Stimulated activated CD8-positive, alpha-beta memory T cell treated with anti-CD3 and anti-CD28 coated beads, Interleukin-7, amount 100 ng/mL, for 1 hour (primary cell): Measurements from ENCODE around the gene DSP.

ENCODE experiments used
- DNase-seq, 2 donors: peaks; one replicate each; pipeline ENCODE4 v3.0.0-alpha.2; 2020; ENCODE audit warnings: low read depth in 2 of 2

Gene DSP

GRCh38 chr6:7534192-7534591 is 7.3 kb upstream of the DSP start:
- DNase-seq = no peak

GRCh38 chr6:7535498-7535897 is 6.0 kb upstream of the DSP start:
- DNase-seq = no peak

DNA sequence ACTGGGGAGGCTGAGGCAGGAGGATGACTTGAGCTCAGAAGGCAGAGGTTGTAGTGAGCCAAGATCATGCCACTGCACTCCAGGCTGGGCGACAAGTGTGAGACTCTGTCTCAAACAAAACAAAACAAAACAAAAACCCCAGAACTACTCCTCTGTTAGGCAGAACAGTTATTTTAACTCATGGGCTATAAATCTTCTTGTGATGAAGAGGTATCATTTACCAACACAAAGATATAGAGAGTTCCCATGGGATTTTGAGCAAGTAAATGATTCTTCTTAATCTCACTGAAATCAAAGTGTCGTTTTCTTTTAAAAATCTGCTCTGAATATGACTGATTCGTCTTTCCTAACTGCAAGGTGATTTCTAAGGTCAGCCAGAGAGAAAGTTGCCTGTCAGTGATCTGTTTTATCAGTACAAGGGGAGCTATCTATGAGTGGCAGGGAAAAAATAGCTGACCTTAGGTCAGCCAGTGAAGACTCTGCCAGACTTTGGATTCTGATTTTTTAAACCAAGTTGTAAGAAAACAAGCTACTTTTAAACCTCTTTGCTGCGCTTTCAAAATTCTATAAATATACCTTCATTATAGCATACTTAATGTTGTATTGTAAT is 3.8 kb upstream of the DSP start:
- no peak for DNase-seq

DNA sequence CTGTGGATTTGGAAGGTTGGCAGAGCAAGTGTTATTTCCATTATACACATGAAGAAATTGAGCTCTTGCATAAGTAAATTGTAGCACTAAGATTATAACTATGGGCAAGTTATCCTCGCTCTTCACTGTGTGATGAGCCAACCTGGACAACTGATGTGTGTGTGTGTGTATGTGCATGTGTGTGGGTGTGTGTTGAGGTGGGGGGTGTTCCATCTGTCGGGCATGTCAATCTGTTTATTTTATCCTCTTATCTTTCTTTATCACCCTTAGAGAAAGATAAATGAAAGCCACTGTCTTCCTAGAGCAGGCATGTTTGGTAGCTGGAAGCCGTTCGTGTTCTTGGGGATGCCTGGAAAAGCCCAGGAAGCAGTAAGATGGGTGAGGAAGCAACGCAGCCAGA is 3.0 kb upstream of the DSP start:
- no peak for DNase-seq

GRCh38 chr6:7540595-7540994 is 876 bp upstream of the DSP start:
- DNase-seq = no peak

DNA sequence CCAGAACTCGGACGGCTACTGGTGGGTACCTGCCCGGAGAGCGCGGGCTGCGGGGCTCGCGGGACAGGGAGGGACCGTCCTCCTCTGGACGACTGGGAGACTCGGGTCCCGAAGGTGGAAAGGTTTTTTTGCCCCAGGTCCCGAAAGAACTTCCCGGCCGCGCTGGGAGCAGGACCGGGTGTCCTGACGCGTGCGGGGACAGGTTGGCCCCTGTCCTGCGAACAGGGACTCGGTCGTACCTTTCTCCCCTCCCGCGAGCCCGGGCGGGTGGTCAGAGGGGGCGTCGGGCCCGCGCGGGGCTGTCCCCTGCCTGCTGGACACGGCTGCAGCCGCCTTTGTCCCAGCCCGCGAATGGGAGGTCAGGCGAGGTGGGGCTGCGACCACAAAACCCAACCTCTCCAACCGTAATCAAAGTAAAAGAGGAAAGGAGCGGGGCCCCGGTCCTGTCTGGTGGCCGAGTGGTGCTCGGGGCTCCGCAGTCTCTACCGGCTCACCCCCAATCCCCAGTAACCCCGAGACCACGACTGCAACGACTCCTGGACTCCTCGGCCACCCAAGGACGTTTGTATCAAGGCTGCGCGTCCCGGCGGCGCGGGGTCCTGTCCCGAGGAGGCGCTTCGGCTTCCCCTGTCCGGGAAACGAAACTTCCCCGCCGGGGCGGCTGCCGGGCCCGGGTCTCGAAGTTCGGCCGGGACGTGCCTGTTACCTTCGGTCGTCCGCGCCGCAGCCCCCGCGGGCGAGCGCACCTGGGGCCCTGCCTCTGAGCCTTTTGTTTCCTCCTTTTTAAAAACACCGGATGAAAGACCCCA is 798 bp downstream of the DSP start:
- DNase-seq = no peak

DNA sequence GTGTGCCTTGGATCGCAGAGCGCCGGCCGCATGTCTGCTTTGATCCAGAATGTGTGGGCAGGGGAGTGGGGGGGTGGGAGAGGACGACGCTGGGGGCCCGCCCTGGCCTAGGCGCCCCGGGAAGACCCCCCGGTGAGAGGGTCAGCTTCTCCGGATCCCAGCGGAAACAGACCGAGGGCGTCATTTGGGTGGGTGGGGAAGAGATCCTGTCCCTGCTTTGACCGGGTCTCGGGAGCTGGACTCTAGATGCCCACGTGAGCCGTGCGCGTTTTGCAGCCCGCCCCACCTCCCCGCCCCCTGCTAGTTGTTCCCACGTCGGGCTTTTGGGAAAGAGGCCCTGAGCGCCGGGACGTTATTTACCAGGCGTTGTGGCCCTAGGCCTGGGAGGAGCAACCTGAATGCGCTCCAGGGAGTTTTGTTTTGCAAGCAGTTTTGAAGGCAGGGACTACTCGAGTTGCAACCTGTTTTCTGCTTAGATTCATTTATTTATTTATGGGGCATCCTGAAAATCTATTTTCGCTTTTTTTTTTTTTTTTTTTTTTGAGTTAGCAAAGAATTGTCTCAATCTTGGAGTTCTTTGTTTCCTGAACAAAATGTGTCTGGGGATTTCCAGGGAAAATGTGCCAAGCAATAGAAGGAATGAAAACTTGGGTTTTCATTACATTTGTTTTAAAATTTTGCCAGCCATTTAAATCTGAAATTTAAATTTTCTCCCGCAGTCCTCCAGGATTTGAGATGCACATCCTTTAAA is 1.6 kb downstream of the DSP start:
- DNase-seq = no peak

- DNase-seq = no peak
These were observed 2.4 kb downstream of the DSP start for GRCh38 chr6:7543789-7544424.

GRCh38 chr6:7544597-7544996 is 3.1 kb downstream of the DSP start:
- no peak for DNase-seq

DNA sequence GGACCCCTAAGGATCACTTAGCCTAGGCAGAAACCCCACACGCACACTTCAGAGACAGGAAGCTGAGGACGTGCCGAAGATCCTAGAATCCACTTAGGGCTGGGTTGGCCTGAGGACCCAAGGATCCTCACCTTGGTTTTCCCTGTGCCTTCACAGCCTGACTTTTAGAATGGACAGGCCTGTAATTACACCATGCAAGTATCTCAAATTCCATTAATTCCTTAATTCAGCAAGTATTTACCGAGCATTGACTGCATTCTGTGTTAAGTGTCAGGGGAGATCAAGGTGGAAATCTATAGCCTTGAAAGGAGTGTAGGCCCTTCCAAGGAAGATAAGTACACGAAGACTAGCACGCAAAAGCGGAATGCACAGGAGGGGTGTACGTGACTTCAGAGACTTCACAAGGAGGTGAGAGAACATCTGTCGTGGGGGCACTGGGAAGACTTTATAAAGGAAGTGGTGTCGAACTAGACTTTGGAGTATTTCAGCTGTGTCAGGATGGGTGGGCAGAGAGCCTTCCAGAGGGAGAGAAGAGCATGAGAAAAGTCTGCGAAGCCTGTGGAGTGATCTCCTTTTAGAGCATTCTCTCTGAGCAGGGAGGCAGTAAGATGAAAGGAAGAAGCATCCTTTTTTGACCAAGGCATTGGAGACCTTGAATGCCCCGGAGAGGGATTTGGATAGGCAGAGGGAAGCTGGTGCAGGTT is 4.0 kb downstream of the DSP start:
- DNase-seq = no peak

DNA sequence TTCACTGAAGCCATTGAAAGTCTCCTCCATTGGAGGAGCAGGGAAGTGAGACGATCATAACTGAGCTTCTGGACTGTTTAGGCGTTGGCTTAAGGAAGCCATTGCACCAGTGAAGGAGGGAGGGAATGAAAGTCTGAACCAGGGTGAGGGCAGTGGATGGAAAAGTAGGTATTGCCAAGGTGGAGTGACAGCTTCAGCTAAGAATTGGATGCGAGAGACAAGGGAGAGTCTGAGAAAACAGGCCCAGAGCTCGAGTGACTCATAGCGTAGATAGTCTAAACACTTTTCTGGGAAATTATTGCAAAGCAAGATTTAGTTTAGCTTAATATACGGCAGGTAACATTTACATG is 4.5 kb downstream of the DSP start:
- DNase-seq = no peak

DNA sequence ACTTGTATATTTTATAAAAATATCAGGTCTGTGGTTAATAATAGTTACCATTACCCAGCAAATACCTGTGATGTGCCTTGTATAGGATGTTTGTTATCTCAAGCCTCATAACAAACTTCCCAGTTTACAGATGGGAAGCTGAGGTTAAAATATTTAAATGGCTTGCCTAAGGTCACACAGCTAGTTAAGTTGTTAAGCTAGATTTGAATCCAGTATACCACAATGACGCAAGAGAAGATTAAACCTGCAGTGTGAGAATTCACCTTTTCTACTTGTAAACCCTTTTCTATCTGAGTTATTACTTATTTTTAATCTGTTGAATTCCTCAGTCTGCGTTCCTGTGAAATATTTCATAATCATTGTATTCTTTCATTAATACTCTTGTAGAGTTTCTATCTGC is 4.9 kb downstream of the DSP start:
- DNase-seq = no peak

GRCh38 chr6:7546896-7547295 is 5.4 kb downstream of the DSP start:
- DNase-seq = no peak

GRCh38 chr6:7547315-7547714 is 5.8 kb downstream of the DSP start:
- DNase-seq = no peak

DNA sequence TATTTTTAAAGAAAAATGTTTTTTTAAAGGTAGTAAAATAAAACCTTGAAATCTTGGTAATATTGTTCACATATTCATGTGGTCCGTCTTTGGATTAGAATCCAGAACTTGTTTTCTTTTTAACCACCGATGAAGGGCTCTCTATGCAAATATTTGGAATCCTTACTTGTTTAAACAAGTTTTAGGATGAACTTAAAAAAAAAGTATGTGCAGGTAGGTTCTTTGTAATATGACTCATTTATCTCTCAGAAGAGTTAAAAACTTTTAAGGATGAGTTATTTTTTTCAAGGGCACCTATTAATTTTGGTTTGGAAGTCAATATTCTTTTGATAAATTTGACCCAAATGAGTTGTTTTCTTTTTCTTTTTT is 8.9 kb downstream of the DSP start:
- no peak for DNase-seq

DNA sequence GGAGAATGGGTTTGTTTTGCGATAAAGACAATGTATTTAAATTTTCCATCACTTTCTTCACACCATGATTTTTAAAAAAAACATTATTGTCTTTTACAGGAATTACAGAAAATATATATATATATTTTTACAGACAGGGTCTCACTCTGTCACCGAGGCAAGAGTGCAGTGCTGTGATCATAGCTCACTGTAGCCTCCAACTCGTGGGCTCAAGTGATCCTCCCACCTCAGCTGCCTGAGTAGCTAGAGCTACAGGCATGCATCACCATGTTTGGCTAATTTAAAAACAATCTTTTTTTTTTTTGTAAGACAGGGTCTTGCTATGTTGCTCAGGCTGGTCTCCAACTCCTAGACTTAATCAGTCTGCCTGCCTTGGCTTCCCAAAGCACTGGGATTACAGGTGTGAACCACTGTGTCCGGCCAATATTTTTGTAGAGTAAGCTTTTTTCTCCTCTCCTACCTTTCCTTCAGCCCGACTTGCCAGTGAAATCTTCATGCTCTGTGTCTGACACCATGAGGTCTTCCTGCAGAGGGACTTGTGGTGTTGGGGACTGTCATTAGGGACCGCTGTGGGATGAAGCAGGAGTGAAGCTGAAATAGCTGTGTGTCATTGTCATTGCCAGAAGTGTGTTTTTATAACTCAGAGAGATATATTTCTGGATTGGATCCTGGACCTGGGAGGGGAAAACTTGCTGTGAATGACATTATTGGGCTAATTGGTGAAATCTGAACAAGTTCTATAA is 13.2 kb downstream of the DSP start:
- no peak for DNase-seq

- DNase-seq = no peak
These were observed 14.2 kb downstream of the DSP start for GRCh38 chr6:7555671-7556070.

- DNase-seq = no peak
These were observed 15.1 kb downstream of the DSP start for GRCh38 chr6:7556394-7557106.

DNA sequence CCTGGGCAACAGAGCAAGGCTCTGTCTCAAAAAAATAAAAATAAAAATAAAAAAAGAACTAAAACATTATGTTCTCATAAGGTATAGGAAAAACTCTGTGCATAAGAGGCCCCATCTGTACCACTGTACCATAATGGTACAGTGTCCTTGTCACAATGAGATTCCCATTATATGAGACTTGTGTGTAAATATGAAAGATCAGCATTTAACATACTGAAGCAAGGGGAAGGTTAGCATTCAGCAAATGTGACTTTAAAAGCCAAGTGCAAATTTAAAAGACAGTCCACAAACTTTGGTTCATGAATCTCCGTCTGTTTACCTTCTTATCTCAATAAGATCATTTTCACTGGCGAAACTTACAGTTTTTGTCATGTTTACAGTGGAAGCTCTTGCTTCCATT is 16.2 kb downstream of the DSP start:
- DNase-seq = no peak

GRCh38 chr6:7558781-7559180 is 17.3 kb downstream of the DSP start:
- DNase-seq = no peak

DNA sequence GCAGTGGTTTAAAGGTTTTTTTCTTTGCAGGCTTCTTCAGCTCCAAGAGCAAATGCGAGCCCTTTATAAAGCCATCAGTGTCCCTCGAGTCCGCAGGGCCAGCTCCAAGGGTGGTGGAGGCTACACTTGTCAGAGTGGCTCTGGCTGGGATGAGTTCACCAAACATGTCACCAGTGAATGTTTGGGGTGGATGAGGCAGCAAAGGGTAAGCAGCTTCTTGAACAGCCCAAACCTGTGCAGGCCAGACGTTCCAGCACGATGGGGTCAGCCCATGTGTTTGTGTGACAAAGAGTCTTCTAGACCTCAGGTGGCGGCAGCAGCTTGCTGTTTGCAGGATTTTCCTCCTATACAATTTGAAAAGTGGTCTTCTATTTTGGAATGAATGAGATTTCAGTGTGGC is 17.7 kb downstream of the DSP start:
- DNase-seq = no peak
